ENCODE data around the gene UCK1.
"Not testable (repeated sequence)": the region's sequence is repeated elsewhere in the genome, so short reads cannot be mapped to it uniquely, and the experiment has no call there.

UCK1 gene

DNA sequence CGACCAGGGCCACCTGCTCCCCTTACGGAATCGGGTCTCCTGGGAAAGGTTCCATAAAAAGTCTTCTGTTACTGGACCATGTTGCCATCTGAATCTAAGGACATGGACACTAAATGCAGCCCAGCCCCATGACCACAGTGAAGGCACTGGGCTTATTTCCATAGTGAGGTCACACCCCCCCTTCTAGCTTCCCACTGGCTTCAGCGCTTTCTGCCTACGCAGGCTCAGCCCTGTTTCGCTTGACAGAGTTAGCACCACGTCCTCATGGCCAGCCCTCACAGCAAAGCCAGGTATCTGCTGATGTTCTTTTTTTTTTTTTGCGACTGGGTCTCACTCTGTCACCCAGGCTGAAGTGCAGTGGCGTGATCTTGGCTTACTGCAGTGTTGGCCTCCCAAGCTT lies 14.1 kb downstream of the UCK1 start:
- no peaks in the 10 kb centered on the region for H3K27me3 ChIP-seq (ENCODE audit: insufficient read depth, poor library complexity, severe bottlenecking)
- no peak for TF ChIP-seq GABPA (IDR thresholded peaks at IDR 0.05; ENCODE audit: low read depth)
- no peak for TF ChIP-seq SPI1 (IDR thresholded peaks at IDR 0.05; ENCODE audit: borderline replicate concordance, low read depth)
- TF ChIP-seq, protein P1, sequence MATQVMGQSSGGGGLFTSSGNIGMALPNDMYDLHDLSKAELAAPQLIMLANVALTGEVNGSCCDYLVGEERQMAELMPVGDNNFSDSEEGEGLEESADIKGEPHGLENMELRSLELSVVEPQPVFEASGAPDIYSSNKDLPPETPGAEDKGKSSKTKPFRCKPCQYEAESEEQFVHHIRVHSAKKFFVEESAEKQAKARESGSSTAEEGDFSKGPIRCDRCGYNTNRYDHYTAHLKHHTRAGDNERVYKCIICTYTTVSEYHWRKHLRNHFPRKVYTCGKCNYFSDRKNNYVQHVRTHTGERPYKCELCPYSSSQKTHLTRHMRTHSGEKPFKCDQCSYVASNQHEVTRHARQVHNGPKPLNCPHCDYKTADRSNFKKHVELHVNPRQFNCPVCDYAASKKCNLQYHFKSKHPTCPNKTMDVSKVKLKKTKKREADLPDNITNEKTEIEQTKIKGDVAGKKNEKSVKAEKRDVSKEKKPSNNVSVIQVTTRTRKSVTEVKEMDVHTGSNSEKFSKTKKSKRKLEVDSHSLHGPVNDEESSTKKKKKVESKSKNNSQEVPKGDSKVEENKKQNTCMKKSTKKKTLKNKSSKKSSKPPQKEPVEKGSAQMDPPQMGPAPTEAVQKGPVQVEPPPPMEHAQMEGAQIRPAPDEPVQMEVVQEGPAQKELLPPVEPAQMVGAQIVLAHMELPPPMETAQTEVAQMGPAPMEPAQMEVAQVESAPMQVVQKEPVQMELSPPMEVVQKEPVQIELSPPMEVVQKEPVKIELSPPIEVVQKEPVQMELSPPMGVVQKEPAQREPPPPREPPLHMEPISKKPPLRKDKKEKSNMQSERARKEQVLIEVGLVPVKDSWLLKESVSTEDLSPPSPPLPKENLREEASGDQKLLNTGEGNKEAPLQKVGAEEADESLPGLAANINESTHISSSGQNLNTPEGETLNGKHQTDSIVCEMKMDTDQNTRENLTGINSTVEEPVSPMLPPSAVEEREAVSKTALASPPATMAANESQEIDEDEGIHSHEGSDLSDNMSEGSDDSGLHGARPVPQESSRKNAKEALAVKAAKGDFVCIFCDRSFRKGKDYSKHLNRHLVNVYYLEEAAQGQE (IDR thresholded peaks at IDR 0.05; ENCODE audit: insufficient replicate concordance, low read depth) = no peak
- no peak for TF ChIP-seq POLR2AphosphoS5 (IDR thresholded peaks at IDR 0.05; ENCODE audit: low read depth)
- TF ChIP-seq, protein P2, sequence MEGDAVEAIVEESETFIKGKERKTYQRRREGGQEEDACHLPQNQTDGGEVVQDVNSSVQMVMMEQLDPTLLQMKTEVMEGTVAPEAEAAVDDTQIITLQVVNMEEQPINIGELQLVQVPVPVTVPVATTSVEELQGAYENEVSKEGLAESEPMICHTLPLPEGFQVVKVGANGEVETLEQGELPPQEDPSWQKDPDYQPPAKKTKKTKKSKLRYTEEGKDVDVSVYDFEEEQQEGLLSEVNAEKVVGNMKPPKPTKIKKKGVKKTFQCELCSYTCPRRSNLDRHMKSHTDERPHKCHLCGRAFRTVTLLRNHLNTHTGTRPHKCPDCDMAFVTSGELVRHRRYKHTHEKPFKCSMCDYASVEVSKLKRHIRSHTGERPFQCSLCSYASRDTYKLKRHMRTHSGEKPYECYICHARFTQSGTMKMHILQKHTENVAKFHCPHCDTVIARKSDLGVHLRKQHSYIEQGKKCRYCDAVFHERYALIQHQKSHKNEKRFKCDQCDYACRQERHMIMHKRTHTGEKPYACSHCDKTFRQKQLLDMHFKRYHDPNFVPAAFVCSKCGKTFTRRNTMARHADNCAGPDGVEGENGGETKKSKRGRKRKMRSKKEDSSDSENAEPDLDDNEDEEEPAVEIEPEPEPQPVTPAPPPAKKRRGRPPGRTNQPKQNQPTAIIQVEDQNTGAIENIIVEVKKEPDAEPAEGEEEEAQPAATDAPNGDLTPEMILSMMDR (IDR thresholded peaks at IDR 0.05; ENCODE audit: insufficient read depth, low read length) = no peak
- no peak overlapping the region for H3K4me3 ChIP-seq (replicated peaks; ENCODE audit: insufficient read depth, low read length)
- no peak overlapping the region for H3K27ac ChIP-seq (replicated peaks)
- no peak for DNase-seq (ENCODE audit: low read depth in 1 of 2, low spot score in 1 of 2)

DNA sequence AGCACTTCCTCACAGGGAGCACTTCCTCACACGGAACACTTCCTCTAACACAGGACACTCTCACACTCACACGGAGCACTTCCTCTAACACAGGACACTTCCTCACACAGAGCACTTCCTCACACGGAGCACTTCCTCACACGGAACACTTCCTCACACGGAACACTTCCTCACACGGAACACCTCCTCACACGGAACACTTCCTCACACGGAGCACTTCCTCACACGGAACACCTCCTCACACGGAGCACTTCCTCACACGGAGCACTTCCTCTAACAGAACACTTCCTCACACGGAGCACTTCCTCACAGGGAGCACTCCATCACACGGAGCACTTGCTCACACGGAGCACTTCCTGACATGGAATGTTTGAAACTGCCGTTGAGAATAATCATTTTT lies 15.0 kb downstream of the UCK1 start:
- DNase-seq (ENCODE audit: low read depth in 1 of 2, low spot score in 1 of 2) = peak; percentile 44 to 99
- Histone ChIP-seq H3K27me3 (ENCODE audit: insufficient read depth, poor library complexity, severe bottlenecking) (no peaks in the 10 kb centered on the region), H3K4me3 (replicated peaks; ENCODE audit: insufficient read depth, low read length) (no peak overlapping the region), H3K27ac (replicated peaks) (no peak overlapping the region)
- TF ChIP-seq, protein P1 (IDR thresholded peaks at IDR 0.05; ENCODE audit: insufficient replicate concordance, low read depth) = no peak
- TF ChIP-seq POLR2AphosphoS5 (IDR thresholded peaks at IDR 0.05; ENCODE audit: low read depth) (no peak; the same call in 1 of the 2 replicates), SPI1 (IDR thresholded peaks at IDR 0.05; ENCODE audit: borderline replicate concordance, low read depth) (peak; percentile 93), GABPA (IDR thresholded peaks at IDR 0.05; ENCODE audit: low read depth) (no peak; the same call in 1 of the 2 replicates)

DNA sequence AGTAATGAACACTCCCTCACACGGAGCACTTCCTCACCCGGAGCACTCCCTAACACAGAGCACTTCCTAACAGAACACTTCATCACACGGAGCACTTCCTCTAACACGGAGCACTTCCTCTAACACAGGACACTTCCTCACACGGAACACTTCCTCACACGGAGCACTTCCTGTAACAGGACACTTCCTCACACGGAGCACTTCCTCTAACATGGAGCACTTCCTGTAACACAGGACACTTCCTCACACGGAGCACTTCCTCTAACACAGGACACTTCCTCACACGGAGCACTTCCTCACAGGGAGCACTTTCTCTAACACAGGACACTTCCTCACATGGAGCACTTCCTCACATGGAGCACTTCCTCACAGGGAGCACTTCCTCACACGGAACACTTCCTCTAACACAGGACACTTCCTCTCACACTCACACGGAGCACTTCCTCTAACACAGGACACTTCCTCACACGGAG lies 15.5 kb downstream of the UCK1 start:
- not testable (repeated sequence) for H3K27me3 ChIP-seq (ENCODE audit: insufficient read depth, poor library complexity, severe bottlenecking); H3K27ac ChIP-seq (replicated peaks); H3K4me3 ChIP-seq (replicated peaks; ENCODE audit: insufficient read depth, low read length)
- peak in 1 of 2 experiments; percentile 84 for DNase-seq (ENCODE audit: low read depth in 1 of 2, low spot score in 1 of 2)
- peak; percentile 79 for TF ChIP-seq SPI1 (IDR thresholded peaks at IDR 0.05; ENCODE audit: borderline replicate concordance, low read depth)

DNA sequence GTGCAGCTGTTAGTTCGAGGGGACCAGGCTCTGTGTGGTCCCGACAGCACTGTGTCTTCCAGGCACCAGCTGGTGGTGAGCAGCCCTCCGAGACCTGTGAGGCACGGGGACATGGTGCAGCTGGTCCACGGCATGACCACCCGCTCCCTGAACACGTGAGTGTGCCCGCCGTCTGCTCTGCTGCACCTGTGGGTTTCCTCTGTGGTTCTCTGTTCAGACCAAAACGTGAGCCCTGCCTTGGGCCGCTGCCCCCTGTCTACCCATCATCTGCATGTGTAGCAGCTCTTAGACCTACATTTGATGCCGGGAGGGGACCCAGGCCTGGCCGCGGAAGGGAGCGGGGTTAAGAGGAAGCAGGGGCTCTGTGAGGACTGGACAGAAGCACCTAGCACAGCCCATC lies 17.9 kb downstream of the UCK1 start:
- DNase-seq (ENCODE audit: low read depth in 1 of 2, low spot score in 1 of 2) = no peak
- Histone ChIP-seq H3K27ac (replicated peaks) (no peak overlapping the region), H3K27me3 (ENCODE audit: insufficient read depth, poor library complexity, severe bottlenecking) (no peaks in the 10 kb centered on the region), H3K4me3 (replicated peaks; ENCODE audit: insufficient read depth, low read length) (no peak overlapping the region)
- TF ChIP-seq, protein P2 (IDR thresholded peaks at IDR 0.05; ENCODE audit: insufficient read depth, low read length) = no peak
- TF ChIP-seq SPI1 (IDR thresholded peaks at IDR 0.05; ENCODE audit: borderline replicate concordance, low read depth) = no peak

DNA sequence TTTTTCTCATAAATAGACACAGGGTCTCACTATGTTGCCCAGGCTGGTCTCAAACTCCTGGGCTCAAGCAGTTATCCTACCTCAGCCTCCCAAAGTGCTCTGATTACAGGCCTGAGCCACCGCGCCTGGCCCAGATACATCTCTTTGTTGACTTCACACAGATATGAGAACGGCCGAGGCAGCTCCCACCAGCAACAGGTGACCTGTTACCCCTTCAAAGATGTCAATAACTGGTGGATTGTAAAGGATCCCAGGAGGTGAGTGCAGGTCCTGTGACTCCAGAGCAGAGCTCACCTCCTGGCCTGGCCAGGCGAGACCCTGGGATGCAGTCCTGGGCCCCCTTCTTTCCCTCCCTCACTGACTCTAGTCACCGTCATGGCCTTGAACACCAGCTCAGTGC lies 19.2 kb downstream of the UCK1 start:
- no peak overlapping the region for H3K4me3 ChIP-seq (replicated peaks; ENCODE audit: insufficient read depth, low read length)
- H3K27me3 ChIP-seq (ENCODE audit: insufficient read depth, poor library complexity, severe bottlenecking) = no peaks in the 10 kb centered on the region
- DNase-seq (ENCODE audit: low read depth in 1 of 2, low spot score in 1 of 2) = no peak
- TF ChIP-seq, protein P2 (IDR thresholded peaks at IDR 0.05; ENCODE audit: insufficient read depth, low read length) = no peak
- no peak for TF ChIP-seq POLR2AphosphoS5 (IDR thresholded peaks at IDR 0.05; ENCODE audit: low read depth)
- no peak for TF ChIP-seq GABPA (IDR thresholded peaks at IDR 0.05; ENCODE audit: low read depth)
- TF ChIP-seq, protein P1 (IDR thresholded peaks at IDR 0.05; ENCODE audit: insufficient replicate concordance, low read depth) = no peak
- no peak for TF ChIP-seq SPI1 (IDR thresholded peaks at IDR 0.05; ENCODE audit: borderline replicate concordance, low read depth)
- no peak overlapping the region for H3K27ac ChIP-seq (replicated peaks)
